OCI-LY3 (cell line): Measurements from ENCODE around the gene LITAF.

Experiments used
- EZH2phosphoT487 ChIP-seq: fragments of 200-600 bp; shearing (Covaris generic); IDR thresholded peaks from 2 replicates; pipeline ENCODE4 v1.6.1; 2018; ENCODE audit warnings: antibody characterized with exemption, mixed run types, low read depth
- TF ChIP-seq, protein P1 (sequence below): fragments of 200-600, 300-600 bp; sonication (generic); IDR thresholded peaks from 2 replicates; pipeline ENCODE4 v1.5.1; 2014; ENCODE audit warnings: antibody characterized with exemption, low read length, low read depth

DNA sequence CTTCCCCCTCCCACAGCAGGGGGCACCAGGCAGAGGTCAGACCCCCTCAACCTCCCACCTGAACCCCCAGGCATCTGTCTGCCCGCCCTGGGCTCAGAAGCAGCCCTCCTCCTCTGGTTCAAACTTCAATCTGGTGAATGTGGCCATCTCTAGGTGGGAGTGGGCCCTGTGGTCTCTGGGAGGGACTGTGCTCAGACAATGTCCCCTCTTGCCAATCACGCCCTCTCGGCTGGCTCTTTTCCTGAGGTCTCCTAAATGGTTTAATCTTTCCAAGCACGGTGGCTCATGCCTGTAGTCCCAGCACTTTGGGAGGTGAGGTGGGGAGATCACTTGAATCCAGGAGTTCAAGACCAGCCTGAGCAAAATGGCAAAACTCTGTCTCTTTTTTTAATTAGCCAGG is 15.2 kb downstream of the LITAF start:
- TF ChIP-seq, protein P1, sequence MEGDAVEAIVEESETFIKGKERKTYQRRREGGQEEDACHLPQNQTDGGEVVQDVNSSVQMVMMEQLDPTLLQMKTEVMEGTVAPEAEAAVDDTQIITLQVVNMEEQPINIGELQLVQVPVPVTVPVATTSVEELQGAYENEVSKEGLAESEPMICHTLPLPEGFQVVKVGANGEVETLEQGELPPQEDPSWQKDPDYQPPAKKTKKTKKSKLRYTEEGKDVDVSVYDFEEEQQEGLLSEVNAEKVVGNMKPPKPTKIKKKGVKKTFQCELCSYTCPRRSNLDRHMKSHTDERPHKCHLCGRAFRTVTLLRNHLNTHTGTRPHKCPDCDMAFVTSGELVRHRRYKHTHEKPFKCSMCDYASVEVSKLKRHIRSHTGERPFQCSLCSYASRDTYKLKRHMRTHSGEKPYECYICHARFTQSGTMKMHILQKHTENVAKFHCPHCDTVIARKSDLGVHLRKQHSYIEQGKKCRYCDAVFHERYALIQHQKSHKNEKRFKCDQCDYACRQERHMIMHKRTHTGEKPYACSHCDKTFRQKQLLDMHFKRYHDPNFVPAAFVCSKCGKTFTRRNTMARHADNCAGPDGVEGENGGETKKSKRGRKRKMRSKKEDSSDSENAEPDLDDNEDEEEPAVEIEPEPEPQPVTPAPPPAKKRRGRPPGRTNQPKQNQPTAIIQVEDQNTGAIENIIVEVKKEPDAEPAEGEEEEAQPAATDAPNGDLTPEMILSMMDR: no peak
- TF ChIP-seq EZH2phosphoT487: no peak
